ENCODE data around the gene GPR68. TPM values are rescaled to one million over a fixed set of nuclear protein-coding genes. Genes with fewer than 3 reads are reported as not detected.

The GPR68 gene
- total and polyA plus RNA-seq, 10 donors, result 0.50 to 5.2 (median 2.5) TPM

DNA sequence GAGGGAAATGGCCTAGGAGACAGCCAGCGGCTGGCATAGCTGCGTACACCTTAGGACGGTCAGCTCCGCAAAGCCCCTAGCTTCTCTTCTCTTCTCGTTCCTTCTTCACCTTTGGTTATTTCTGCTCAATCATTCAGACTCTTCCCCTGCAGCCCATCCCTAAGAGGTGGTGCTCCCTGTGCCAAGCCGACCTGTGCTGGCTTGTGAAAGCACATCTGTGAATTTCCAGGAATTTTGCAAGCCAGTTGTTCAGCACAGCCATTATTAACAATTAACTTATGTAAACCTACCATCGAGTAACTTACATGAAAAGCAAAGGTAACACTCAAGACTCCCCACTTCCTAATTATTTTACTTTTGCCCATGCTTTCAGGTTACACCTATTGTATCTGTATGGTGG lies 20.9 kb upstream of the GPR68 start:
- Histone ChIP-seq H3K9me3 (no peaks in the 10 kb centered on the region), H3K4me1 (peaks cover 3 to 33% (median 16%) of the 10 kb centered on the region in 6 donors), H3K36me3 (peaks cover 0 to 14% (median 4%) of the 10 kb centered on the region in 6 donors), H3K27ac (no peak overlapping the region), H3K4me3 (no peak overlapping the region), H3K27me3 (replicated peaks in 1 of 7) (peaks cover 0 to 21% (median 14%) of the 10 kb centered on the region in 7 donors)
- DNase-seq, result no peak
- intact Hi-C loops (cut with DNase I; ENCODE audit: low total_unique reads), result no loop called here
- TF ChIP-seq, protein P1, sequence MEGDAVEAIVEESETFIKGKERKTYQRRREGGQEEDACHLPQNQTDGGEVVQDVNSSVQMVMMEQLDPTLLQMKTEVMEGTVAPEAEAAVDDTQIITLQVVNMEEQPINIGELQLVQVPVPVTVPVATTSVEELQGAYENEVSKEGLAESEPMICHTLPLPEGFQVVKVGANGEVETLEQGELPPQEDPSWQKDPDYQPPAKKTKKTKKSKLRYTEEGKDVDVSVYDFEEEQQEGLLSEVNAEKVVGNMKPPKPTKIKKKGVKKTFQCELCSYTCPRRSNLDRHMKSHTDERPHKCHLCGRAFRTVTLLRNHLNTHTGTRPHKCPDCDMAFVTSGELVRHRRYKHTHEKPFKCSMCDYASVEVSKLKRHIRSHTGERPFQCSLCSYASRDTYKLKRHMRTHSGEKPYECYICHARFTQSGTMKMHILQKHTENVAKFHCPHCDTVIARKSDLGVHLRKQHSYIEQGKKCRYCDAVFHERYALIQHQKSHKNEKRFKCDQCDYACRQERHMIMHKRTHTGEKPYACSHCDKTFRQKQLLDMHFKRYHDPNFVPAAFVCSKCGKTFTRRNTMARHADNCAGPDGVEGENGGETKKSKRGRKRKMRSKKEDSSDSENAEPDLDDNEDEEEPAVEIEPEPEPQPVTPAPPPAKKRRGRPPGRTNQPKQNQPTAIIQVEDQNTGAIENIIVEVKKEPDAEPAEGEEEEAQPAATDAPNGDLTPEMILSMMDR (IDR thresholded peaks at IDR 0.05 in 8 of 11, conservative IDR thresholded peaks at IDR 0.05 in 3 of 11), result no peak
- no peak for TF ChIP-seq POLR2A (IDR thresholded peaks at IDR 0.05)
- no peak for TF ChIP-seq POLR2AphosphoS5 (IDR thresholded peaks at IDR 0.05)
- 85 to 95% (median 93%) methylated on average over 7 of the region's 7 CpGs for WGBS, 5 donors

- peak; percentile 86 for DNase-seq
- peak overlapping the region in 3 of 8 donors; percentile 1 to 45 (median 28) for H3K27ac ChIP-seq
- H3K36me3 ChIP-seq, result peaks cover 0 to 5% (median 0%) of the 10 kb centered on the region in 6 donors
- intact Hi-C loops (cut with DNase I; ENCODE audit: low total_unique reads), result no loop called here
- H3K4me1 ChIP-seq, result peaks cover 3 to 25% (median 14%) of the 10 kb centered on the region in 6 donors
- peaks cover 0 to 21% (median 14%) of the 10 kb centered on the region in 7 donors for H3K27me3 ChIP-seq (replicated peaks in 1 of 7)
- TF ChIP-seq POLR2AphosphoS5 (IDR thresholded peaks at IDR 0.05) (peak in 1 of 3 donors; percentile 56), POLR2A (IDR thresholded peaks at IDR 0.05) (no peak)
- H3K4me3 ChIP-seq, result peak overlapping the region in 7 of 8 donors; percentile 15 to 59 (median 28)
- no peaks in the 10 kb centered on the region for H3K9me3 ChIP-seq
- 11 to 24% (median 12%) methylated on average over 31 to 69 of the region's 69 CpGs for WGBS, 5 donors
Measured at GRCh38 chr14:91264151-91265150, 19.9 kb upstream of the GPR68 start.

DNA sequence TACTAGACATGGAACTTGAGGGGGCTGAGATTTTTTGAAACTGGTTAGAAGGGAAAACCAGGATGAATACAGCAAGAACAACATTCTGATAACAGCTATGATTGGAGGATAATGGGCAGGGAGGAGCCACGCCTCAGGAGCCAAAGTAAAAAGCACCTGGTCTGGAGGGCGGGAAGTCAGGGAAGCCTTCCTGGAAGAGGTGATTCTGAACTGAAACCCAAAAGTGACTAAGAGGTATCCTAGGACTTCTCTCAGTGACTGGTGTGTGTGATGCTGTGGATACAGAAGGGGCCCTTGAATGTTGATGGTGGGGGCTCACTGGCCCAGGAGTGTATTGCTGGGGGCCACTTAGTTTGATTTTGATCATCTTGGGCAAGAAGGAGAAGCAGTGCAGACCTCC lies 18.8 kb upstream of the GPR68 start:
- TF ChIP-seq POLR2AphosphoS5 (IDR thresholded peaks at IDR 0.05), result no peak
- WGBS, 5 donors, result 90 to 96% (median 93%) methylated on average over 2 of the region's 2 CpGs
- H3K4me3 ChIP-seq, result no peak overlapping the region

GRCh38 chr14:91261986-91262549 lies 17.6 kb upstream of the GPR68 start:
- Histone ChIP-seq H3K9me3 (no peaks in the 10 kb centered on the region), H3K27me3 (replicated peaks in 1 of 7) (peaks cover 0 to 25% (median 14%) of the 10 kb centered on the region in 7 donors), H3K36me3 (no peaks in the 10 kb centered on the region), H3K27ac (no peak overlapping the region), H3K4me3 (no peak overlapping the region), H3K4me1 (peaks cover 3 to 30% (median 17%) of the 10 kb centered on the region in 6 donors)
- no peak for DNase-seq
- intact Hi-C loops (cut with DNase I; ENCODE audit: low total_unique reads), result no loop called here
- TF ChIP-seq POLR2AphosphoS5 (IDR thresholded peaks at IDR 0.05) (no peak), POLR2A (IDR thresholded peaks at IDR 0.05) (no peak)
- TF ChIP-seq, protein P1 (IDR thresholded peaks at IDR 0.05 in 8 of 11, conservative IDR thresholded peaks at IDR 0.05 in 3 of 11), result no peak
- 82 to 91% (median 86%) methylated on average over 11 of the region's 11 CpGs for WGBS, 5 donors

More for the DNA sequence above, 18.8 kb upstream of the GPR68 start:
- Histone ChIP-seq H3K27me3 (replicated peaks in 1 of 7) (peaks cover 0 to 23% (median 14%) of the 10 kb centered on the region in 7 donors), H3K4me1 (peaks cover 3 to 23% (median 12%) of the 10 kb centered on the region in 6 donors), H3K36me3 (no peaks in the 10 kb centered on the region), H3K27ac (no peak overlapping the region), H3K9me3 (no peaks in the 10 kb centered on the region)
- DNase-seq, result no peak
- intact Hi-C loops (cut with DNase I; ENCODE audit: low total_unique reads), result no loop called here
